ENCODE measurements around the gene PPP3CA.

Gene PPP3CA

GRCh38 chr4:101321481-101322042 is 25.8 kb downstream of the PPP3CA start:
- TF ChIP-seq EGR1 (IDR thresholded peaks at IDR 0.05) (no peak), CEBPB (IDR thresholded peaks at IDR 0.05) (0 out of 2 replicates have a peak, but pooled peaks have one; percentile 11)

- TF ChIP-seq TCF12 (IDR thresholded peaks at IDR 0.05; ENCODE audit: low read depth), result no peak
- TF ChIP-seq ZBTB7A (IDR thresholded peaks at IDR 0.05; ENCODE audit: low read depth), result no peak
- no peak for TF ChIP-seq NFIC (IDR thresholded peaks at IDR 0.05)
- no peak for TF ChIP-seq EP300 (IDR thresholded peaks at IDR 0.05; ENCODE audit: borderline replicate concordance)
- TF ChIP-seq MAX (IDR thresholded peaks at IDR 0.05), result no peak
- no peak for TF ChIP-seq TAF1 (IDR thresholded peaks at IDR 0.05; ENCODE audit: low read depth)
- no peak for TF ChIP-seq CREB1 (IDR thresholded peaks at IDR 0.05; ENCODE audit: low read depth)
- TF ChIP-seq YY1 (IDR thresholded peaks at IDR 0.05; ENCODE audit: low read depth), result no peak
- TF ChIP-seq TEAD4 (IDR thresholded peaks at IDR 0.05), result no peak
- TF ChIP-seq CEBPB (IDR thresholded peaks at IDR 0.05), result no peak
Observed at GRCh38 chr4:101315786-101316185, 31.5 kb downstream of the PPP3CA start.

- TF ChIP-seq YY1 (IDR thresholded peaks at IDR 0.05; ENCODE audit: low read depth), result no peak
- TF ChIP-seq ZBTB7A (IDR thresholded peaks at IDR 0.05; ENCODE audit: low read depth), result no peak
- TF ChIP-seq EGR1 (IDR thresholded peaks at IDR 0.05), result no peak
- no peak for TF ChIP-seq EP300 (IDR thresholded peaks at IDR 0.05; ENCODE audit: borderline replicate concordance)
- TF ChIP-seq TEAD4 (IDR thresholded peaks at IDR 0.05), result no peak
- TF ChIP-seq TCF12 (IDR thresholded peaks at IDR 0.05; ENCODE audit: low read depth), result no peak
- TF ChIP-seq CEBPB (IDR thresholded peaks at IDR 0.05), result no peak
- TF ChIP-seq FOXM1 (IDR thresholded peaks at IDR 0.05; ENCODE audit: borderline replicate concordance, low read depth), result no peak
- no peak for TF ChIP-seq TAF1 (IDR thresholded peaks at IDR 0.05; ENCODE audit: low read depth)
- TF ChIP-seq NFIC (IDR thresholded peaks at IDR 0.05), result no peak
- no peak for TF ChIP-seq RAD21 (IDR thresholded peaks at IDR 0.05; ENCODE audit: low read depth)
- no peak for TF ChIP-seq CREB1 (IDR thresholded peaks at IDR 0.05; ENCODE audit: low read depth)
- no peak for TF ChIP-seq REST (IDR thresholded peaks at IDR 0.05; ENCODE audit: low read depth)
Observed at GRCh38 chr4:101315041-101315440, 32.3 kb downstream of the PPP3CA start.

GRCh38 chr4:101309925-101310324 is 37.4 kb downstream of the PPP3CA start:
- TF ChIP-seq CREB1 (IDR thresholded peaks at IDR 0.05; ENCODE audit: low read depth) (no peak), TAF1 (IDR thresholded peaks at IDR 0.05; ENCODE audit: low read depth) (no peak), ZBTB7A (IDR thresholded peaks at IDR 0.05; ENCODE audit: low read depth) (no peak), RAD21 (IDR thresholded peaks at IDR 0.05; ENCODE audit: low read depth) (no peak)

- TF ChIP-seq RAD21 (IDR thresholded peaks at IDR 0.05; ENCODE audit: low read depth) (no peak), TAF1 (IDR thresholded peaks at IDR 0.05; ENCODE audit: low read depth) (no peak), EP300 (IDR thresholded peaks at IDR 0.05; ENCODE audit: borderline replicate concordance) (no peak), REST (IDR thresholded peaks at IDR 0.05; ENCODE audit: low read depth) (no peak), EGR1 (IDR thresholded peaks at IDR 0.05) (no peak), CREB1 (IDR thresholded peaks at IDR 0.05; ENCODE audit: low read depth) (no peak), TEAD4 (IDR thresholded peaks at IDR 0.05) (no peak), ZBTB7A (IDR thresholded peaks at IDR 0.05; ENCODE audit: low read depth) (no peak)
Observed at GRCh38 chr4:101307899-101308298, 39.4 kb downstream of the PPP3CA start.

- TF ChIP-seq EGR1 (IDR thresholded peaks at IDR 0.05) (no peak), EP300 (IDR thresholded peaks at IDR 0.05; ENCODE audit: borderline replicate concordance) (no peak)
Observed at GRCh38 chr4:101306764-101307615, 40.3 kb downstream of the PPP3CA start.

- TF ChIP-seq USF1 (IDR thresholded peaks at IDR 0.05), result peak; percentile 47
- peak; percentile 6; the same call in 1 of the 2 replicates for TF ChIP-seq RAD21 (IDR thresholded peaks at IDR 0.05; ENCODE audit: low read depth)
- no peak for TF ChIP-seq YY1 (IDR thresholded peaks at IDR 0.05; ENCODE audit: low read depth)
Observed at GRCh38 chr4:101306225-101306624, 41.1 kb downstream of the PPP3CA start.
